Endothelial cell (in vitro differentiated cells): ENCODE data around the gene TMEM81. TPM values are rescaled to one million over a fixed set of nuclear protein-coding genes. Genes with fewer than 3 reads are reported as not detected.

ENCODE experiments used
- DNase-seq: peaks from one replicate; pipeline ENCODE4 v3.0.0; 2021; ENCODE audit warnings: low spot score
- H3K27ac Mint-ChIP-seq: one replicate; pipeline ENCODE4 v1.8.0; 2021; ENCODE audit warnings: mixed read lengths, inconsistent platforms; ENCODE audit not compliant: unreplicated experiment
- H3K27me3 Mint-ChIP-seq: one replicate; pipeline ENCODE4 v1.8.0; 2021; ENCODE audit warnings: mild to moderate bottlenecking, moderate library complexity, mixed read lengths, inconsistent platforms; ENCODE audit not compliant: unreplicated experiment
- H3K36me3 Mint-ChIP-seq: one replicate; pipeline ENCODE4 v1.8.0; 2021; ENCODE audit warnings: mild to moderate bottlenecking, low read depth, mixed read lengths, inconsistent platforms; ENCODE audit not compliant: unreplicated experiment
- H3K4me1 Mint-ChIP-seq: one replicate; pipeline ENCODE4 v1.8.0; 2021; ENCODE audit warnings: mild to moderate bottlenecking, mixed read lengths, inconsistent platforms; ENCODE audit not compliant: unreplicated experiment
- H3K4me3 Mint-ChIP-seq: one replicate; pipeline ENCODE4 v1.8.0; 2021; ENCODE audit warnings: mild to moderate bottlenecking, mixed read lengths, inconsistent platforms; ENCODE audit not compliant: unreplicated experiment
- H3K9me3 Mint-ChIP-seq: one replicate; pipeline ENCODE4 v1.8.0; 2021; ENCODE audit warnings: mixed read lengths, inconsistent platforms; ENCODE audit not compliant: unreplicated experiment
- CTCF ChIP-seq: fragments of 200-600 bp; sonication (generic); IDR thresholded peaks from one replicate; pipeline ENCODE4 v1.5.0; 2021; ENCODE audit warnings: antibody characterized with exemption; ENCODE audit not compliant: unreplicated experiment
- total RNA-seq: library from RNA; stranded (reverse); fragmentation: NEBNext Ultra II Directional; extraction: Animal tissue kit (Norgen Biotek cat#: 25700); gene quantifications from one replicate; pipeline ENCODE4 v1.2.1, GENCODE V29; 2021; ENCODE audit not compliant: unreplicated experiment

The TMEM81 gene
- total RNA-seq, 1 donor from 2014 or later = 3.7 TPM

DNA sequence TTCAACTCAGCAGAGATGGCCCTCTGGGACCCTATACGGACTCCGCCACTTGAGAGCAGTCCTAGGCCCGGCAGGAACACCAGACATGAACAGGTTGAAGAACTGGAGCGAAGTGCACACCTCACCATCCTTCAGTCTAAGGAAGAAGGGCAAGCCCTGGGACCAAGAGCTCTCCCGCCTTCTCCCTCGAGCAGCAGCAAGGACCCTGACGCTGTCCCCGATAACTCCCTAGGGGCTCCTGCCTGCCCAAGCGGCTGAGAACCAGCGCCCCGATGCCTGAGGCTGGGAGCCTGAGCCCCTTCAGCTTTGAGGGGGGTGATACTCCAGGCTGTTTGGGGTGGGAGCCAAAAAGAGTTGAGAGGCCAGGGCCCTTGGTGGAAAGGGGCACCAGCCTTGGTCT lies 10.2 kb downstream of the TMEM81 start:
- H3K27ac Mint-ChIP-seq = no peak overlapping the region
- no peaks in the 10 kb centered on the region for H3K9me3 Mint-ChIP-seq
- H3K36me3 Mint-ChIP-seq = no peaks in the 10 kb centered on the region
- H3K27me3 Mint-ChIP-seq = peaks cover 9% of the 10 kb centered on the region
- DNase-seq = no peak
- H3K4me1 Mint-ChIP-seq = no peaks in the 10 kb centered on the region
- no peak for TF ChIP-seq CTCF
- H3K4me3 Mint-ChIP-seq = no peak overlapping the region

DNA sequence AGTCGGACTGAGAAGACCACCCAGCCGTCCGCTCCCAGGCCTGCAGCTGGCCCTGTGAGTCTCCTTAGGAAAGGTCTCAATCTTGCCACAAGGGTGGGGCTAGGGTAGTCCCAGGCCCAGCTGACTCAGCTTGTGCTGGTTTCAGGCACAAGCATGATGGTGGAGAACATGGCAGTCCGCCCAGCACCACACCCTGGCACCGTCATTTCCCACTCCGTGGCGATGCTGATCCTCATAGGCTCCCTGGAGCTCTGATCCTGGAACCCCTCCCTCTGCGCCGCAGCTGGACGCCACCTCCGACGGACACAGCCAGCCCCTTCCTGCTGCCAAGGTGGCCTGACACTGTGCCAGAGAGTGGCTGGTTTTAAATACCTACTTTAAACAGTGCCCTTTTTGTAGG lies 10.7 kb downstream of the TMEM81 start:
- no peaks in the 10 kb centered on the region for H3K9me3 Mint-ChIP-seq
- no peak overlapping the region for H3K4me3 Mint-ChIP-seq
- no peak for TF ChIP-seq CTCF

GRCh38 chr1:205072881-205073280 lies 11.4 kb downstream of the TMEM81 start:
- DNase-seq = no peak
- no peak for TF ChIP-seq CTCF
- Mint-ChIP-seq H3K9me3 (no peaks in the 10 kb centered on the region), H3K4me3 (no peak overlapping the region), H3K27ac (no peak overlapping the region), H3K4me1 (no peaks in the 10 kb centered on the region), H3K27me3 (peaks cover 9% of the 10 kb centered on the region), H3K36me3 (no peaks in the 10 kb centered on the region)

More for the DNA sequence above, 10.7 kb downstream of the TMEM81 start:
- DNase-seq = no peak
- H3K27ac Mint-ChIP-seq = no peak overlapping the region
- no peaks in the 10 kb centered on the region for H3K4me1 Mint-ChIP-seq
- no peaks in the 10 kb centered on the region for H3K36me3 Mint-ChIP-seq
- peaks cover 9% of the 10 kb centered on the region for H3K27me3 Mint-ChIP-seq

DNA sequence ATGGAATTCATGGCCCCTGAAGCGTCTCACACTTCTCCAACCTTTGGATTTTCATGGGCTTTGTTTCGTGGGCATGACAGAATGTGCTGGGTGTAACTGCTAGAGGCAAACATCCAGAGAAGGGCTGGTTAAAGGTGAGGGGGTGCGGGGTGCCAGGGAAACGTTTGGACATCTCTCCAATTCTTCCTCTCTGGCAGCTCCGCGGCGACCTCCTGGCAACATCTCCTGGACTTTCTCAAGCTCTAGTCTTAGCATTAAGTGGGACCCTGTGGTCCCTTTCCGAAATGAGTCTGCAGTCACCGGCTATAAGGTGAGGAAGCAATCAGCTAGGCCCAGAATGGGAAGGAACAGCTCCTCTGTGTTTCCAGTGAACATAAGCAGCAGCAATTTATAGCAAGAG lies 12.0 kb downstream of the TMEM81 start:
- no peak overlapping the region for H3K27ac Mint-ChIP-seq
- DNase-seq = no peak
- no peaks in the 10 kb centered on the region for H3K9me3 Mint-ChIP-seq
- H3K4me3 Mint-ChIP-seq = no peak overlapping the region
- no peak for TF ChIP-seq CTCF
- peaks cover 9% of the 10 kb centered on the region for H3K27me3 Mint-ChIP-seq
- no peaks in the 10 kb centered on the region for H3K4me1 Mint-ChIP-seq
- H3K36me3 Mint-ChIP-seq = no peaks in the 10 kb centered on the region

DNA sequence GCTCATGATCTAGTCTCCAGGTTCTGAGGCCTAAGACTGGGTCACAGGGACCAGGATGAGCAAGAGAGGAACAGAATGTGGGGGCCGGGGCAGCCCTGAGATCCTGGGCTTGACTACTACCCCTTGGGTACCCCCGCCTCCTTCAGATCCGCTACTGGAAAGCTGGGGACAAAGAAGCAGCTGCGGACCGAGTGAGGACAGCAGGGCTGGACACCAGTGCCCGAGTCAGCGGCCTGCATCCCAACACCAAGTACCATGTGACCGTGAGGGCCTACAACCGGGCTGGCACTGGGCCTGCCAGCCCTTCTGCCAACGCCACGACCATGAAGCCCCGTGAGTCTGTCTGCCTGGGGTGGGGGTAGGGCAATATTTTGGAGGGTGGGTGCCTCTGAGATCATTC lies 12.5 kb downstream of the TMEM81 start:
- H3K4me3 Mint-ChIP-seq = no peak overlapping the region
- no peaks in the 10 kb centered on the region for H3K9me3 Mint-ChIP-seq
- H3K27me3 Mint-ChIP-seq = peaks cover 9% of the 10 kb centered on the region
- no peak for TF ChIP-seq CTCF
- no peak for DNase-seq
- H3K27ac Mint-ChIP-seq = no peak overlapping the region
- H3K4me1 Mint-ChIP-seq = no peaks in the 10 kb centered on the region
- no peaks in the 10 kb centered on the region for H3K36me3 Mint-ChIP-seq
